Loucy (cell line): ENCODE data around the gene KLHL25.

Experiments
- H2AFZ ChIP-seq: fragments of 200-600 bp; sonication (generic); 2 replicates; pipeline ENCODE4 v1.6.0; 2016; ENCODE audit warnings: antibody characterized with exemption, mild to moderate bottlenecking, low read length, moderate library complexity
- H3F3A ChIP-seq: fragments of 200-600 bp; 2 replicates; pipeline ENCODE4 v1.6.0; 2016; ENCODE audit warnings: antibody characterized with exemption, low read depth, mild to moderate bottlenecking
- H3K27me3 ChIP-seq: fragments of 200-600 bp; sonication (generic); 2 replicates; pipeline ENCODE4 v1.6.1; 2014; ENCODE audit warnings: low read length, mild to moderate bottlenecking; ENCODE audit not compliant: insufficient read depth, poor library complexity, severe bottlenecking
- H3K36me3 ChIP-seq: fragments of 200-600 bp; sonication (generic); 2 replicates; pipeline ENCODE4 v1.6.1; 2016; ENCODE audit warnings: low read length; ENCODE audit not compliant: insufficient read depth
- H3K4me1 ChIP-seq: fragments of 200-600 bp; sonication (generic); 2 replicates; pipeline ENCODE4 v1.5.1; 2014; ENCODE audit warnings: low read length, mild to moderate bottlenecking; ENCODE audit not compliant: insufficient read depth, poor library complexity, severe bottlenecking
- H3K4me2 ChIP-seq: fragments of 200-600 bp; sonication (generic); 2 replicates; pipeline ENCODE4 v1.6.0; 2014; ENCODE audit warnings: antibody characterized with exemption, low read length, low read depth, mild to moderate bottlenecking; ENCODE audit not compliant: poor library complexity, severe bottlenecking
- H3K4me3 ChIP-seq: fragments of 200-600 bp; sonication (generic); 2 replicates; pipeline ENCODE4 v1.5.1; 2014; ENCODE audit warnings: low read length, mild to moderate bottlenecking, mixed read lengths; ENCODE audit not compliant: poor library complexity, severe bottlenecking
- H3K79me2 ChIP-seq: fragments of 200-600 bp; sonication (generic); 2 replicates; pipeline ENCODE4 v1.6.1; 2014; ENCODE audit warnings: low read length; ENCODE audit not compliant: insufficient read depth
- H3K9ac ChIP-seq: fragments of 200-600 bp; sonication (generic); 2 replicates; pipeline ENCODE4 v1.6.0; 2014; ENCODE audit warnings: mild to moderate bottlenecking, low read depth, low read length, moderate library complexity; ENCODE audit not compliant: poor library complexity, severe bottlenecking
- H3K9me2 ChIP-seq: fragments of 200-600 bp; sonication (generic); replicated peaks from 2 replicates; pipeline ENCODE4 v1.6.1; 2016; ENCODE audit warnings: low read depth, low read length, mixed read lengths
- H3K9me3 ChIP-seq: fragments of 200-600 bp; sonication (generic); 2 replicates; pipeline ENCODE4 v1.6.1; 2014; ENCODE audit warnings: mild to moderate bottlenecking, antibody characterized with exemption, low read length, low read depth; ENCODE audit not compliant: insufficient read depth
- H4K20me1 ChIP-seq: fragments of 200-600 bp; sonication (generic); 2 replicates; pipeline ENCODE4 v1.6.0; 2014; ENCODE audit warnings: antibody characterized with exemption, low read length, mild to moderate bottlenecking; ENCODE audit not compliant: insufficient read depth, poor library complexity, severe bottlenecking
- CTCF ChIP-seq: fragments of 200-600 bp; sonication (generic); conservative IDR thresholded peaks from 2 replicates; pipeline ENCODE4 v1.5.1; 2014; ENCODE audit warnings: mild to moderate bottlenecking, antibody characterized with exemption, low read length
- EZH2phosphoT487 ChIP-seq: fragments of 200-600 bp; IDR thresholded peaks from 2 replicates; pipeline ENCODE4 v1.6.1; 2018; ENCODE audit warnings: antibody characterized with exemption, mild to moderate bottlenecking, moderate library complexity, borderline replicate concordance

The KLHL25 gene

GRCh38 chr15:85782064-85782463 is 12.7 kb downstream of the KLHL25 start:
- no peak overlapping the region for H3K4me2 ChIP-seq
- H3K36me3 ChIP-seq, result no peaks in the 10 kb centered on the region
- no peak overlapping the region for H2AFZ ChIP-seq
- H3K79me2 ChIP-seq, result peaks cover 28% of the 10 kb centered on the region
- TF ChIP-seq CTCF, result no peak
- TF ChIP-seq EZH2phosphoT487, result no peak
- no peak overlapping the region for H3K4me3 ChIP-seq
- H3K4me1 ChIP-seq, result peaks cover 23% of the 10 kb centered on the region
- no peak overlapping the region for H3K9ac ChIP-seq
- H3K27me3 ChIP-seq, result no peaks in the 10 kb centered on the region
- no peaks in the 10 kb centered on the region for H3K9me2 ChIP-seq
- H3F3A ChIP-seq, result no peaks in the 10 kb centered on the region
- H4K20me1 ChIP-seq, result no peaks in the 10 kb centered on the region
- no peaks in the 10 kb centered on the region for H3K9me3 ChIP-seq

DNA sequence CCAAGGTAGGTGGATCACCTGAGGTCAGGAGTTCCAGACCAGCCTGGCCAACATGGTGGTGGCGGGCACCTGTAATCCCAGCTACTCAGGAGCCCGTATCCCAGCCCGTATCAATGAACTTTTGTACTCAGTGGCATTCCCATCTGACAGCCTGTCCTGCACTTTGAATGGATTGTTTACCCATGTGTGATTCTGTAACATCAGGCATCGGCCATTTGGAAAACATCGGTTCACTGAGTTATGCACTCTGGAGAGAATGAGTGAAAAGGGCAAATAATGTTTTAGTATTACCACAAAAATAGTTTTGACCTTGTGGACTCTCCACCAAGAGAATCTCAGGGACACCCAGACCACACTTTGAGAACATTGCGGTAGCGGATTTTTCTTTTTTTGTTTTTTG is 13.6 kb downstream of the KLHL25 start:
- H3K27me3 ChIP-seq, result no peaks in the 10 kb centered on the region
- TF ChIP-seq EZH2phosphoT487 (no peak), CTCF (no peak)
- peaks cover 21% of the 10 kb centered on the region; the same call in 1 of the 2 replicates for H3K79me2 ChIP-seq
- H3K9me3 ChIP-seq, result no peaks in the 10 kb centered on the region
- H4K20me1 ChIP-seq, result no peaks in the 10 kb centered on the region
- H3F3A ChIP-seq, result no peaks in the 10 kb centered on the region
- no peak overlapping the region for H3K4me3 ChIP-seq
- H3K36me3 ChIP-seq, result no peaks in the 10 kb centered on the region
- H3K4me1 ChIP-seq, result peaks cover 16% of the 10 kb centered on the region
- no peak overlapping the region for H3K4me2 ChIP-seq
- no peaks in the 10 kb centered on the region for H3K9me2 ChIP-seq
- no peak overlapping the region for H3K9ac ChIP-seq
- no peak overlapping the region for H2AFZ ChIP-seq

DNA sequence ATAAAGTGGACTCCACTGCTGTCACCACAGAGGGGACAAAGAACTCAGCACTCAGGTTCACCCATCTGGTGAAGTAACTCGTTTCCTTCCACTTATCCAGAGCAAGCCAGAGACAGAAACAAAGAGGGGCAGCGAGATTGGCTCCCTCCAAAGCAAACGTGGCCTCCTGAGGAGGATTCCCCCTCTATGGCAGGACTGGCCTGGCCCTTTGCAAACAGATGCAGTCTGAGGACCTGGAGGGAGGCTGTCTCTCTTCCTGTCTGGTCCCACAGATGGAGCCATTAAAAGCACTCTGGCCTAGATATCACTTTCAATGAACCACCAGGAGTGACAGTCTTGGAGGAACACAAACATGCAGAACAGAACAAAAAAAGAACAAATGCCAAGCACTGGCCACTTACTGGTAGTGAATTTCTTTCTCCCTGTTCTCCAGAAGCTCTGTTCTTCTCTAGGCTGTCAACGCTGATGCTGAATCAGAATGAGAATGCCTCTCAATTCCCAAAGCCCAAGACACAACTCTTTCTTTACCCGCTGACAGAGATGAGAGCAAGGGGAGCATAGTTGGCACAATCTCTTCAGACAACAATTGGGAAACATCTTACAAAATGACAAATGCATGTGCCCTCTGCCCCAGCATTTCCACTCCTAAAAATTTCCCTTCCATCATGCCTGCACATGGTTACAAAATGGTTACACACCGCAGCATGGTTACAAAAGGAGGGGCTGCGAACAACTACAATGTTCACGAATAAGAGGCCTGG is 14.3 kb downstream of the KLHL25 start:
- no peaks in the 10 kb centered on the region for H4K20me1 ChIP-seq
- H3K4me1 ChIP-seq, result peaks cover 10% of the 10 kb centered on the region
- H3K79me2 ChIP-seq, result peaks cover 21% of the 10 kb centered on the region; the same call in 1 of the 2 replicates

More for the DNA sequence above, 14.3 kb downstream of the KLHL25 start:
- no peaks in the 10 kb centered on the region for H3K36me3 ChIP-seq
- TF ChIP-seq CTCF, result no peak
- TF ChIP-seq EZH2phosphoT487, result no peak
- H2AFZ ChIP-seq, result no peak overlapping the region
- H3K4me2 ChIP-seq, result no peak overlapping the region
- no peaks in the 10 kb centered on the region for H3K27me3 ChIP-seq
- no peaks in the 10 kb centered on the region for H3K9me3 ChIP-seq
- H3K9ac ChIP-seq, result no peak overlapping the region
- no peaks in the 10 kb centered on the region for H3F3A ChIP-seq
- no peak overlapping the region for H3K4me3 ChIP-seq
- H3K9me2 ChIP-seq, result no peaks in the 10 kb centered on the region
